ENCODE results near the gene SSRP1.

DNA sequence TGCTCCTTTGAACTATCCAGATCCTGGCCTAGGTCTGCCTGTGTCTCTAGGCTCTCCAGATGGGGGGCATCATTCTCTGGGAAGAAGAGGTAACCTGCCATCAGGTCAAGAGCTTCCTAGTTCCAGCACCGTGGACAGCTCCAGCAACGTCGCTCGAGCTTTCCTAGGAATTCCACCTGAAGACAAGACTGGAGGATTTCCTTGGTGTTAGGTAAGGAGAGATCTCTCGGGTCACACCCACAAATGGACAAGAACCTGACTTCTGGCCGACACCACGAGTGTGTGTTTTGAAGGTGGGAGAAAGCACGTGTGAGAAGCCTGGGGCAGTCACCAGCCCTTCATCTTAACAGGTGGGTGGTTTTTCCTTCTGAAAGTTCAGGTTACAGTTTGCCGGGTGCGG lies 44.0 kb upstream of the SSRP1 start:
- TF ChIP-seq YY1 (IDR thresholded peaks at IDR 0.05; ENCODE audit: insufficient read depth, insufficient read length) (no peak), SUZ12 (IDR thresholded peaks at IDR 0.05; ENCODE audit: extremely low read depth, insufficient read depth, insufficient read length) (no peak), ZNF274 (IDR thresholded peaks at IDR 0.05; ENCODE audit: low read depth, low read length) (no peak)
